ENCODE data around the gene ZNF205. TPM values are rescaled to one million over a fixed set of nuclear protein-coding genes. Genes with fewer than 3 reads are reported as not detected.
A peak's percentile ranks its signal among the peaks of the same experiment; 100 is the strongest.

The ZNF205 gene
- total RNA-seq, 1 experiment from 2014 or later: 15.3 TPM

GRCh38 chr16:3101018-3101840 is 11.2 kb upstream of the ZNF205 start:
- no peak for DNase-seq (ENCODE audit: low read depth in 1 of 2, low spot score in 2 of 2)
- H3K4me1 ChIP-seq (replicated peaks): peaks cover 5% of the 10 kb centered on the region; the same call in 1 of the 2 replicates
- H3K4me3 ChIP-seq: no peak overlapping the region
- H3K27me3 ChIP-seq (replicated peaks): no peaks in the 10 kb centered on the region
- no peak overlapping the region for H3K27ac ChIP-seq
- no peaks in the 10 kb centered on the region for H3K36me3 ChIP-seq
- no peaks in the 10 kb centered on the region for H3K9me3 ChIP-seq (replicated peaks)

DNA sequence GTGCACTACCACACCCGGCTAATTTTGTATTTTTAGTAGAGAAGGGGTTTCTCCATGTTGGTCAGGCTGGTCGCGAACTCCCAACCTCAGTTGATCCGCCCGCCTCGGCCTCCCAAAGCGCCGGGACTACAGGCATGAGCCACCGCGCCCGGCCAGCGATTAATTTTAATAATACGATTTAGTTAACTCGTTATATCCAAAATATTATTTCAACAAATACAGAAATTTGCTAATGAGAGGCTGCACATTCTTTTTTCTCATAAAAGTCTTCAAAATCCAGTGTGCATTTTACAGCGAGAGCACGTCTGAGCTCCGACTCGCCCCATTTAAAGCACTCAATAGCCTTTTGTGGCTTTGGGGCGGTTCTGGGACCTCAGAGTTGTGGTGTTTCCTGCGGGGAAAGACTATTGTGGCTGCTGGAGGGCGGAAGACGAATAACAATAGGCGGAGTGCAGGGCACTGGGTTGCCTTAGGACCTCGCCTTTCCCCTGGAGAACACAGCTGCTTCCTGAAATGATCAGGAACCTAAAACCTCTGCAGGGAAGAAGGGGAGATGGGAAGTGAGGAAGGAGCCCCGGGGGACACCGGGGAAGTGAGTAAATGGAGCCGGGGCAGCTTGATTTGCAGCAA is 10.4 kb upstream of the ZNF205 start:
- H3K36me3 ChIP-seq: no peaks in the 10 kb centered on the region
- H3K4me3 ChIP-seq: no peak overlapping the region
- peaks cover 8% of the 10 kb centered on the region for H3K4me1 ChIP-seq (replicated peaks)
- no peaks in the 10 kb centered on the region for H3K9me3 ChIP-seq (replicated peaks)
- H3K27me3 ChIP-seq (replicated peaks): no peaks in the 10 kb centered on the region
- H3K27ac ChIP-seq: no peak overlapping the region
- DNase-seq (ENCODE audit: low read depth in 1 of 2, low spot score in 2 of 2): no peak

DNA sequence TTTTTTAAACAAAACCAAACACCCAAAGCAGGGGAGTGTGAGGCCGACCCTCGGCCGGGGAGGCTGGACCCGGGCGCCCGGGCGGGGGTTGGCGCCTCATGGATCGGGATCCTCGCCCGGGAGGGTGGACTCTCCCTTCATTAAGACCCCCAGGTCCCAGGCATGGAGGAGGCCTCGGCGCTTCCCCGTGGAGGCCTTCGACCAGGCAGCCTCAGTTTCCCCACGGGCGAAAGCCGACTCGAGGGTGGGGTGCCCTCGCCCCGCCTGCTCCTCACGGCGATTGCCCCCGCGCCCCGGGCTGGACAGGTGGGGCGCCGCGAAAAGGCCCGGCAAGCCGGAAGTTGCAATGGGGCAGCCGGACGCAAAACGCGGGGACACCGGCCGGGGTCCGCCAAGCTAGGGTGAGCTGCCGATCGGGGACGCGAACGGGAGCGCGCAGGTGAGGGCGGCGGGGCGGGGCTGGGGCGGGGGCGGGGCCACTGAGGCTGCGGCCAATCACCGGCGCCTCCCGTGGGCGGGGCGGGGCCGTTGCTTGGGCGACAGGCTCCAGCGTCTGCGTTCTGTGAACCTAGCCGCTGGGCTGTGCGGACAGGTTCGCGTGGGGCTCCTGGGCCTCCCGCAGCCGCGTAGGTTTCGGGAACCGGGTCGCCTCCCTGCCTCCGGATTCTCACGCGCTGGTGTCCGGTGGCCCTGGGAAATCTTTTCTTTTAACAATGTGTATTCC is 6.0 kb upstream of the ZNF205 start:
- DNase-seq (ENCODE audit: low read depth in 1 of 2, low spot score in 2 of 2): peak; percentile 60 to 93
- no peaks in the 10 kb centered on the region for H3K27me3 ChIP-seq (replicated peaks)
- H3K36me3 ChIP-seq: no peaks in the 10 kb centered on the region
- H3K4me3 ChIP-seq: peak overlapping the region; percentile 49
- peaks cover 7% of the 10 kb centered on the region for H3K4me1 ChIP-seq (replicated peaks)
- no peaks in the 10 kb centered on the region for H3K9me3 ChIP-seq (replicated peaks)
- no peak overlapping the region for H3K27ac ChIP-seq

GRCh38 chr16:3112881-3113574 is 642 bp downstream of the ZNF205 start:
- Histone ChIP-seq H3K27ac (no peak overlapping the region), H3K4me3 (peak overlapping the region; percentile 55), H3K36me3 (peaks cover 22% of the 10 kb centered on the region), H3K27me3 (replicated peaks) (no peaks in the 10 kb centered on the region), H3K9me3 (replicated peaks) (no peaks in the 10 kb centered on the region), H3K4me1 (replicated peaks) (peaks cover 19% of the 10 kb centered on the region)
- DNase-seq (ENCODE audit: low read depth in 1 of 2, low spot score in 2 of 2): no peak

GRCh38 chr16:3113765-3114479 is 1.5 kb downstream of the ZNF205 start:
- Histone ChIP-seq H3K4me3 (peak overlapping the region; percentile 55; the same call in 1 of the 2 replicates), H3K9me3 (replicated peaks) (no peaks in the 10 kb centered on the region), H3K27me3 (replicated peaks) (no peaks in the 10 kb centered on the region), H3K4me1 (replicated peaks) (peaks cover 19% of the 10 kb centered on the region), H3K36me3 (peaks cover 28% of the 10 kb centered on the region), H3K27ac (no peak overlapping the region)
- no peak for DNase-seq (ENCODE audit: low read depth in 1 of 2, low spot score in 2 of 2)

- no peak for DNase-seq (ENCODE audit: low read depth in 1 of 2, low spot score in 2 of 2)
- Histone ChIP-seq H3K27ac (no peak overlapping the region), H3K36me3 (peaks cover 38% of the 10 kb centered on the region), H3K9me3 (replicated peaks) (no peaks in the 10 kb centered on the region), H3K27me3 (replicated peaks) (no peaks in the 10 kb centered on the region), H3K4me1 (replicated peaks) (peaks cover 19% of the 10 kb centered on the region), H3K4me3 (no peak overlapping the region)
Measured at GRCh38 chr16:3115003-3115402, 2.6 kb downstream of the ZNF205 start.

DNA sequence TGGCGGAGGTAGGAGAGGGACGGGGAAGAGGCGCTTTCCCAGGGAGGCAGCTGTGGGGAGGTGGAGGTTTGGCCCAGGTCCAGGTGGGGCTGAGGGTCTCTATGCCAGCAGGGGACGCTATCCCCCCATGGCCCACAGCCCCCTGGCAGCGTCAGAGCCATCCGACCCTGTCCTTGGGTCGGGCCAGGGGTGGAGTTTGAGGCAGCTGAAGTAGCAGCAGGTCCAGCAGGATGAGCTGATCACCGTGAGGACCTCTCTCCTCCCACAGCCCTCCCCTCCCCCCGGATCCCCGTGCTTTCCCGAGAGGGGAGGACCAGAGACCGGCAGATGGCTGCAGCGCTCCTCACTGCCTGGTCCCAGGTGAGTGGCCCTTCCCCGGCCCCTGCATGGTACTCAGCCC is 3.2 kb downstream of the ZNF205 start:
- no peaks in the 10 kb centered on the region for H3K9me3 ChIP-seq (replicated peaks)
- no peaks in the 10 kb centered on the region for H3K27me3 ChIP-seq (replicated peaks)
- no peak overlapping the region for H3K27ac ChIP-seq
- peaks cover 19% of the 10 kb centered on the region for H3K4me1 ChIP-seq (replicated peaks)
- DNase-seq (ENCODE audit: low read depth in 1 of 2, low spot score in 2 of 2): no peak
- peaks cover 42% of the 10 kb centered on the region for H3K36me3 ChIP-seq
- H3K4me3 ChIP-seq: no peak overlapping the region

DNA sequence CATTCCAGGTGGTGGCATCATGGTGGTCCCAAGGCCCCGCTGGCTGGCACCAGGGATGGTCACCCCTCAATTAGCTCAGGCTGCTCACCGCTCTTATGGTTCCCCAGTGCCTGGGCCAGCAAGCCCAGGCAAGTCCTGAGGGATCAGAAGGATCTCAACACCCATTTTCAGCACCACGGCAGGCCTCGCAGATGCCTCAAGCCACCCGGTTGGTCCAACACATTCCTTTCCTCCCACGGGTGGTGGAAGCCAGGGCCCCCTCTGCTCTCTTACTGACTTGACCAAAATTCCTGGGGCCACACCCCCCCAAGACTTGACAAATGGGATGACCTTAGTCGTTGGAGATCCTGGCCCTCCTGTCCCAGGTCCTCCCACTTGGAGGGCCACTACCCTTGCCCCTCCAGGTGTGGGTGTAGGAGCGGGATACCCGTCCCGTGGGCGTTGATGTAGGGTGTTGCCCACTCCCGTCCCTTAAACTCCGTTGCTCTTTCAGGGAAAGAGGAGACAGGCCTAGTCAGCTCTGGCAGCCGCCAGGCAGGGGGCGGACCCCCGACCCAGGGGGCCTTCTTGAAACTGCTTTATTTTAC is 5.9 kb downstream of the ZNF205 start:
- peaks cover 46% of the 10 kb centered on the region for H3K36me3 ChIP-seq
- H3K9me3 ChIP-seq (replicated peaks): no peaks in the 10 kb centered on the region
- DNase-seq (ENCODE audit: low read depth in 1 of 2, low spot score in 2 of 2): peak in 1 of 2 experiments; percentile 40
- H3K4me3 ChIP-seq: no peak overlapping the region
- peaks cover 9% of the 10 kb centered on the region for H3K4me1 ChIP-seq (replicated peaks)
- H3K27ac ChIP-seq: no peak overlapping the region
- no peaks in the 10 kb centered on the region for H3K27me3 ChIP-seq (replicated peaks)

- no peak overlapping the region for H3K27ac ChIP-seq
- no peaks in the 10 kb centered on the region for H3K27me3 ChIP-seq (replicated peaks)
- no peak for DNase-seq (ENCODE audit: low read depth in 1 of 2, low spot score in 2 of 2)
- H3K36me3 ChIP-seq: peaks cover 46% of the 10 kb centered on the region
- H3K4me1 ChIP-seq (replicated peaks): peaks cover 7% of the 10 kb centered on the region; the same call in 1 of the 2 replicates
- H3K9me3 ChIP-seq (replicated peaks): no peaks in the 10 kb centered on the region
- no peak overlapping the region for H3K4me3 ChIP-seq
Measured at GRCh38 chr16:3118846-3119245, 6.5 kb downstream of the ZNF205 start.

DNA sequence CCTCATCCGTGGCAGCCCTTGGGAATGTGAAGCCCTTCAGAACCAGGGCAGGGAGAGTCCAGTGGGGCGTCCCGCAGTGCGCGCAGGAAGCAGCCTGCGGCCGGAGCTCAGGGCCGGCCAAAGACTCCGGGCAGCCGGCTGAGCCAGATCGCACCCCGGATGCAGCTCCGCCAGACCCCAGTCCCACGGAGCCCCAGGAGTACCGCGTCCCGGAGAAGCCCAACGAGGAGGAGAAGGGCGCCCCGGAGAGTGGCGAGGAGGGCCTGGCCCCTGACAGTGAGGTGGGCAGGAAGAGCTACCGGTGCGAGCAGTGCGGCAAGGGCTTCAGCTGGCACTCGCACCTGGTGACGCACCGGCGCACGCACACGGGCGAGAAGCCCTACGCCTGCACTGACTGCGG is 6.9 kb downstream of the ZNF205 start:
- Histone ChIP-seq H3K27ac (no peak overlapping the region), H3K36me3 (peaks cover 42% of the 10 kb centered on the region), H3K9me3 (replicated peaks) (no peaks in the 10 kb centered on the region), H3K4me3 (no peak overlapping the region), H3K4me1 (replicated peaks) (peaks cover 6% of the 10 kb centered on the region; the same call in 1 of the 2 replicates), H3K27me3 (replicated peaks) (no peaks in the 10 kb centered on the region)
- DNase-seq (ENCODE audit: low read depth in 1 of 2, low spot score in 2 of 2): peak in 1 of 2 experiments; percentile 37

GRCh38 chr16:3119701-3120408 is 7.5 kb downstream of the ZNF205 start:
- H3K27me3 ChIP-seq (replicated peaks): no peaks in the 10 kb centered on the region
- H3K27ac ChIP-seq: no peak overlapping the region
- peaks cover 10% of the 10 kb centered on the region; the same call in 1 of the 2 replicates for H3K4me1 ChIP-seq (replicated peaks)
- H3K36me3 ChIP-seq: peaks cover 39% of the 10 kb centered on the region
- no peaks in the 10 kb centered on the region for H3K9me3 ChIP-seq (replicated peaks)
- peak in 1 of 2 experiments; percentile 43 for DNase-seq (ENCODE audit: low read depth in 1 of 2, low spot score in 2 of 2)
- H3K4me3 ChIP-seq: no peak overlapping the region

- H3K4me1 ChIP-seq (replicated peaks): peaks cover 14% of the 10 kb centered on the region; the same call in 1 of the 2 replicates
- no peak overlapping the region for H3K4me3 ChIP-seq
- H3K36me3 ChIP-seq: peaks cover 33% of the 10 kb centered on the region
- DNase-seq (ENCODE audit: low read depth in 1 of 2, low spot score in 2 of 2): no peak
- no peak overlapping the region for H3K27ac ChIP-seq
- H3K9me3 ChIP-seq (replicated peaks): no peaks in the 10 kb centered on the region
- H3K27me3 ChIP-seq (replicated peaks): no peaks in the 10 kb centered on the region
Measured at GRCh38 chr16:3120435-3120834, 8.0 kb downstream of the ZNF205 start.

Measured in SJSA1 (cell line).